GM19324 (cell line): Measurements from ENCODE around the gene SPAG5.
"Not testable (repeated sequence)": the region's sequence is repeated elsewhere in the genome, so short reads cannot be mapped to it uniquely, and the experiment has no call there.

ENCODE experiments used
- ATAC-seq: cut with Tn5 transposase; IDR thresholded peaks from one replicate; pipeline ENCODE4 v1.9.1; 2021; ENCODE audit warnings: mild to moderate bottlenecking, moderate library complexity; ENCODE audit not compliant: unreplicated experiment, low FRiP score

Gene SPAG5

GRCh38 chr17:28612936-28613872 lies 14.4 kb upstream of the SPAG5 start:
- ATAC-seq: no peak

GRCh38 chr17:28612531-28612930 lies 13.7 kb upstream of the SPAG5 start:
- ATAC-seq: no peak

GRCh38 chr17:28610376-28610775 lies 11.6 kb upstream of the SPAG5 start:
- ATAC-seq: no peak

GRCh38 chr17:28604031-28604430 lies 5.2 kb upstream of the SPAG5 start:
- ATAC-seq: not testable (repeated sequence)

GRCh38 chr17:28599311-28600184 lies 723 bp upstream of the SPAG5 start:
- peak; percentile 35 for ATAC-seq

- ATAC-seq: peak; percentile 4
Measured at GRCh38 chr17:28598389-28598788, 436 bp downstream of the SPAG5 start.

GRCh38 chr17:28597606-28598383 lies 1.0 kb downstream of the SPAG5 start:
- no peak for ATAC-seq

GRCh38 chr17:28592260-28592659 lies 6.6 kb downstream of the SPAG5 start:
- ATAC-seq: no peak

GRCh38 chr17:28585851-28586250 lies 13.0 kb downstream of the SPAG5 start:
- no peak for ATAC-seq

GRCh38 chr17:28584434-28584833 lies 14.4 kb downstream of the SPAG5 start:
- no peak for ATAC-seq

GRCh38 chr17:28582513-28582912 lies 16.3 kb downstream of the SPAG5 start:
- no peak for ATAC-seq

- no peak for ATAC-seq
Measured at GRCh38 chr17:28580959-28581358, 17.9 kb downstream of the SPAG5 start.

- ATAC-seq: no peak
Measured at GRCh38 chr17:28579526-28579925, 19.3 kb downstream of the SPAG5 start.

GRCh38 chr17:28578246-28579195 lies 20.3 kb downstream of the SPAG5 start:
- no peak for ATAC-seq

- ATAC-seq: no peak
Measured at GRCh38 chr17:28577466-28577824, 21.4 kb downstream of the SPAG5 start.

GRCh38 chr17:28576758-28577465 lies 21.9 kb downstream of the SPAG5 start, which contains the start of gene ALDOC:
ALDOC (minus strand) TSS chr17:28576895; CDS start chr17:28575532, 1,363 bp downstream.
- peak; percentile 77 for ATAC-seq

GRCh38 chr17:28576016-28576415 lies 22.8 kb downstream of the SPAG5 start:
- not testable (repeated sequence) for ATAC-seq

GRCh38 chr17:28575126-28575795 lies 23.6 kb downstream of the SPAG5 start:
- no peak for ATAC-seq
